ENCODE measurements around the gene GALNT18. TPM values are rescaled to one million over a fixed set of nuclear protein-coding genes. Genes with fewer than 3 reads are reported as not detected.

The GALNT18 gene
- polyA plus RNA-seq, 1 donor from 2014 or later, result 7.6 TPM

DNA sequence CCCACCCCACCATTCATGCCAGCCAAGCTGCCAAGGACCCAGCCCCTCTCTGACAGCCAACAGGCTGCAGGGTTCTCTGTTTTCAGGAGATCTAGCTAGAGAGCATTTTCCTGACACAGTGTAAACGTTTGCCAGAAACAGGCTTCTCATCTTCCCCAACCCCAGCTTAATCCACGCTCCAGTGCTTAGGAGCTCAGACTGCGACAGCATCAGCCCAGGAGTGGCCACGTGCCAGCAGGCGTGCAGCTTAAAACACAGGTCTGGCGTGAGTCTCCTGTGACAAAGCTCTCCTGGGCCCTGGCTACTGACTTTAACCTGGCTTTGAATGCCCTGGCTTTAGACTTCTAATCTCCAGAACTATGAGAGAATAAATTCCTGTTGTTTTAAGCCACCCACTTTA lies 66.6 kb downstream of the GALNT18 start:
- no peak overlapping the region for H3K27ac ChIP-seq (ENCODE audit: low read length)
- no peaks in the 10 kb centered on the region for H3K9me3 ChIP-seq (ENCODE audit: low read length)
- TF ChIP-seq EP300 (conservative IDR thresholded peaks at IDR 0.05; ENCODE audit: poor library complexity, severe bottlenecking) (no peak), RAD21 (conservative IDR thresholded peaks at IDR 0.05) (no peak), EZH2 (IDR thresholded peaks at IDR 0.05; ENCODE audit: borderline replicate concordance, insufficient read depth, low read length, poor library complexity, severe bottlenecking) (no peak), POLR2AphosphoS5 (IDR thresholded peaks at IDR 0.05) (no peak), SMC3 (conservative IDR thresholded peaks at IDR 0.05; ENCODE audit: poor library complexity) (no peak), MXI1 (conservative IDR thresholded peaks at IDR 0.05; ENCODE audit: poor library complexity, severe bottlenecking) (no peak), TAF1 (IDR thresholded peaks at IDR 0.05; ENCODE audit: low read depth) (no peak)
- TF ChIP-seq, protein P1, sequence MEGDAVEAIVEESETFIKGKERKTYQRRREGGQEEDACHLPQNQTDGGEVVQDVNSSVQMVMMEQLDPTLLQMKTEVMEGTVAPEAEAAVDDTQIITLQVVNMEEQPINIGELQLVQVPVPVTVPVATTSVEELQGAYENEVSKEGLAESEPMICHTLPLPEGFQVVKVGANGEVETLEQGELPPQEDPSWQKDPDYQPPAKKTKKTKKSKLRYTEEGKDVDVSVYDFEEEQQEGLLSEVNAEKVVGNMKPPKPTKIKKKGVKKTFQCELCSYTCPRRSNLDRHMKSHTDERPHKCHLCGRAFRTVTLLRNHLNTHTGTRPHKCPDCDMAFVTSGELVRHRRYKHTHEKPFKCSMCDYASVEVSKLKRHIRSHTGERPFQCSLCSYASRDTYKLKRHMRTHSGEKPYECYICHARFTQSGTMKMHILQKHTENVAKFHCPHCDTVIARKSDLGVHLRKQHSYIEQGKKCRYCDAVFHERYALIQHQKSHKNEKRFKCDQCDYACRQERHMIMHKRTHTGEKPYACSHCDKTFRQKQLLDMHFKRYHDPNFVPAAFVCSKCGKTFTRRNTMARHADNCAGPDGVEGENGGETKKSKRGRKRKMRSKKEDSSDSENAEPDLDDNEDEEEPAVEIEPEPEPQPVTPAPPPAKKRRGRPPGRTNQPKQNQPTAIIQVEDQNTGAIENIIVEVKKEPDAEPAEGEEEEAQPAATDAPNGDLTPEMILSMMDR (IDR thresholded peaks at IDR 0.05; ENCODE audit: poor library complexity, severe bottlenecking), result no peak
- TF ChIP-seq, protein P2, sequence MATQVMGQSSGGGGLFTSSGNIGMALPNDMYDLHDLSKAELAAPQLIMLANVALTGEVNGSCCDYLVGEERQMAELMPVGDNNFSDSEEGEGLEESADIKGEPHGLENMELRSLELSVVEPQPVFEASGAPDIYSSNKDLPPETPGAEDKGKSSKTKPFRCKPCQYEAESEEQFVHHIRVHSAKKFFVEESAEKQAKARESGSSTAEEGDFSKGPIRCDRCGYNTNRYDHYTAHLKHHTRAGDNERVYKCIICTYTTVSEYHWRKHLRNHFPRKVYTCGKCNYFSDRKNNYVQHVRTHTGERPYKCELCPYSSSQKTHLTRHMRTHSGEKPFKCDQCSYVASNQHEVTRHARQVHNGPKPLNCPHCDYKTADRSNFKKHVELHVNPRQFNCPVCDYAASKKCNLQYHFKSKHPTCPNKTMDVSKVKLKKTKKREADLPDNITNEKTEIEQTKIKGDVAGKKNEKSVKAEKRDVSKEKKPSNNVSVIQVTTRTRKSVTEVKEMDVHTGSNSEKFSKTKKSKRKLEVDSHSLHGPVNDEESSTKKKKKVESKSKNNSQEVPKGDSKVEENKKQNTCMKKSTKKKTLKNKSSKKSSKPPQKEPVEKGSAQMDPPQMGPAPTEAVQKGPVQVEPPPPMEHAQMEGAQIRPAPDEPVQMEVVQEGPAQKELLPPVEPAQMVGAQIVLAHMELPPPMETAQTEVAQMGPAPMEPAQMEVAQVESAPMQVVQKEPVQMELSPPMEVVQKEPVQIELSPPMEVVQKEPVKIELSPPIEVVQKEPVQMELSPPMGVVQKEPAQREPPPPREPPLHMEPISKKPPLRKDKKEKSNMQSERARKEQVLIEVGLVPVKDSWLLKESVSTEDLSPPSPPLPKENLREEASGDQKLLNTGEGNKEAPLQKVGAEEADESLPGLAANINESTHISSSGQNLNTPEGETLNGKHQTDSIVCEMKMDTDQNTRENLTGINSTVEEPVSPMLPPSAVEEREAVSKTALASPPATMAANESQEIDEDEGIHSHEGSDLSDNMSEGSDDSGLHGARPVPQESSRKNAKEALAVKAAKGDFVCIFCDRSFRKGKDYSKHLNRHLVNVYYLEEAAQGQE (IDR thresholded peaks at IDR 0.05; ENCODE audit: borderline replicate concordance), result no peak

DNA sequence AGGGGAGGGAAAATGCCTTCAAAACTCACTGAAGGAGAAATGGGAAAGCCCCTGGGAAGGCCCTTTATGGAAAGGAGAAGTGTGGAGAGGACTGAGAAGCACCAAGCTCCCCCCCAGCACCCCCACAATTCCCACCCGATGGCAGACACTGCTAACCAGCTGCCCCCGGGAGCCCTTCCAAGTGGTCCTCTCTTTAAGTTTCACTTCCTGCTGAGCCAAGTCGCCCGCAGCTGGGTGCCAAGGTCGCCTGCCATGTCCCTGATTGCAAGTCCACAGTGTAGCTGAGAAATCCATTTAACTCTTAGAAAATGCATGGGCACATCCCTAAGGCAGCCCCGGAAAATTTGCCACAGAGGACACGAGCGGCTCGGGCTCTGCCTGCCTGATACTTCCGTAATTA lies 68.2 kb downstream of the GALNT18 start:
- no peak overlapping the region for H3K4me2 ChIP-seq (ENCODE audit: low read length)
- H3K27me3 ChIP-seq (ENCODE audit: insufficient read depth, low read depth, low read length), result no peaks in the 10 kb centered on the region
- H3F3A ChIP-seq (ENCODE audit: insufficient read depth, low read length, poor library complexity, severe bottlenecking), result no peaks in the 10 kb centered on the region
- H3K4me3 ChIP-seq (ENCODE audit: low read length), result no peak overlapping the region
- TF ChIP-seq POLR2AphosphoS5 (IDR thresholded peaks at IDR 0.05), result no peak
- TF ChIP-seq, protein P1 (IDR thresholded peaks at IDR 0.05; ENCODE audit: poor library complexity, severe bottlenecking), result no peak
- no peak for TF ChIP-seq EZH2 (IDR thresholded peaks at IDR 0.05; ENCODE audit: borderline replicate concordance, insufficient read depth, low read length, poor library complexity, severe bottlenecking)
- TF ChIP-seq, protein P2 (IDR thresholded peaks at IDR 0.05; ENCODE audit: borderline replicate concordance), result no peak
- no peak for TF ChIP-seq SMC3 (conservative IDR thresholded peaks at IDR 0.05; ENCODE audit: poor library complexity)
- TF ChIP-seq TAF1 (IDR thresholded peaks at IDR 0.05; ENCODE audit: low read depth), result no peak
- TF ChIP-seq RAD21 (conservative IDR thresholded peaks at IDR 0.05), result no peak
- no peak for TF ChIP-seq MXI1 (conservative IDR thresholded peaks at IDR 0.05; ENCODE audit: poor library complexity, severe bottlenecking)
- no peak for TF ChIP-seq EP300 (conservative IDR thresholded peaks at IDR 0.05; ENCODE audit: poor library complexity, severe bottlenecking)
- H3K9ac ChIP-seq (ENCODE audit: low read length), result no peak overlapping the region
- H3K36me3 ChIP-seq (ENCODE audit: insufficient read depth, low read length), result no peaks in the 10 kb centered on the region
- no peaks in the 10 kb centered on the region for H3K9me2 ChIP-seq (ENCODE audit: insufficient read depth, low read length)
- H4K20me1 ChIP-seq (ENCODE audit: insufficient read depth), result no peaks in the 10 kb centered on the region
- no peak overlapping the region for H3K27ac ChIP-seq (ENCODE audit: low read length)
- no peaks in the 10 kb centered on the region for H3K9me3 ChIP-seq (ENCODE audit: low read length)
- no peak overlapping the region for H2AFZ ChIP-seq (ENCODE audit: low read depth, low read length)
- H3K79me2 ChIP-seq (replicated peaks; ENCODE audit: insufficient read depth, low read length), result no peaks in the 10 kb centered on the region

More for the DNA sequence above, 66.6 kb downstream of the GALNT18 start:
- Histone ChIP-seq H3K4me3 (ENCODE audit: low read length) (no peak overlapping the region), H3K9ac (ENCODE audit: low read length) (no peak overlapping the region), H3K9me2 (ENCODE audit: insufficient read depth, low read length) (no peaks in the 10 kb centered on the region), H3K27me3 (ENCODE audit: insufficient read depth, low read depth, low read length) (no peaks in the 10 kb centered on the region), H3K79me2 (replicated peaks; ENCODE audit: insufficient read depth, low read length) (no peaks in the 10 kb centered on the region), H4K20me1 (ENCODE audit: insufficient read depth) (no peaks in the 10 kb centered on the region), H2AFZ (ENCODE audit: low read depth, low read length) (no peak overlapping the region), H3K4me2 (ENCODE audit: low read length) (no peak overlapping the region), H3K36me3 (ENCODE audit: insufficient read depth, low read length) (no peaks in the 10 kb centered on the region), H3F3A (ENCODE audit: insufficient read depth, low read length, poor library complexity, severe bottlenecking) (no peaks in the 10 kb centered on the region)

All from neural cell (in vitro differentiated cells).